ENCODE results near the gene TMC1.

TMC1 gene

DNA sequence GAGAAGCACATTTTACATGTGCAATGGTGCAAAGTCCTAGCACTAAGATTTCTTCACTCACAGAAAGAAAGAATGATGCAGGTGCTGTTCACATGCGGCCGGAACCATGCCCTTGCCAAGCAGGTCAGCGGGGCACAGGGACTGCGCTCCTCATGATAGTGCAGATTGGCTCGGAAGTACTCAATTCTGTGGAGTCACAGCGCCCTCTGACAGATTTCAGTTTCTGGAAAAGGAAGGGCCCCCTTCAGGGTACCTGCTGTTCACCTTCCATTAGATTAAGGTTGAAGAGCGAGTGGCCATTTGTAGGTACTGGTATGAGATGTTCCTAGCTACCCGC is 75.7 kb downstream of the TMC1 start:
- H3F3A ChIP-seq (ENCODE audit: low read depth): no peaks in the 10 kb centered on the region
- H2AFZ ChIP-seq (ENCODE audit: low read length): no peak overlapping the region
- no peaks in the 10 kb centered on the region for H3K79me2 ChIP-seq (ENCODE audit: insufficient read depth, low read length)
- H3K4me3 ChIP-seq (ENCODE audit: low read length, poor library complexity, severe bottlenecking): no peak overlapping the region
- no peaks in the 10 kb centered on the region for H3K9me3 ChIP-seq (ENCODE audit: insufficient read depth, low read depth, low read length)
- H4K20me1 ChIP-seq (ENCODE audit: insufficient read depth, low read length, poor library complexity, severe bottlenecking): no peaks in the 10 kb centered on the region
- H3K9me2 ChIP-seq (replicated peaks; ENCODE audit: low read depth, low read length): no peaks in the 10 kb centered on the region
- peak overlapping the region; percentile 46 for H3K4me2 ChIP-seq (ENCODE audit: low read depth, low read length, poor library complexity, severe bottlenecking)
- H3K9ac ChIP-seq (ENCODE audit: low read depth, low read length, poor library complexity, severe bottlenecking): no peak overlapping the region
- peaks cover 7% of the 10 kb centered on the region for H3K4me1 ChIP-seq (ENCODE audit: insufficient read depth, low read length, poor library complexity, severe bottlenecking)
- TF ChIP-seq, protein P1, sequence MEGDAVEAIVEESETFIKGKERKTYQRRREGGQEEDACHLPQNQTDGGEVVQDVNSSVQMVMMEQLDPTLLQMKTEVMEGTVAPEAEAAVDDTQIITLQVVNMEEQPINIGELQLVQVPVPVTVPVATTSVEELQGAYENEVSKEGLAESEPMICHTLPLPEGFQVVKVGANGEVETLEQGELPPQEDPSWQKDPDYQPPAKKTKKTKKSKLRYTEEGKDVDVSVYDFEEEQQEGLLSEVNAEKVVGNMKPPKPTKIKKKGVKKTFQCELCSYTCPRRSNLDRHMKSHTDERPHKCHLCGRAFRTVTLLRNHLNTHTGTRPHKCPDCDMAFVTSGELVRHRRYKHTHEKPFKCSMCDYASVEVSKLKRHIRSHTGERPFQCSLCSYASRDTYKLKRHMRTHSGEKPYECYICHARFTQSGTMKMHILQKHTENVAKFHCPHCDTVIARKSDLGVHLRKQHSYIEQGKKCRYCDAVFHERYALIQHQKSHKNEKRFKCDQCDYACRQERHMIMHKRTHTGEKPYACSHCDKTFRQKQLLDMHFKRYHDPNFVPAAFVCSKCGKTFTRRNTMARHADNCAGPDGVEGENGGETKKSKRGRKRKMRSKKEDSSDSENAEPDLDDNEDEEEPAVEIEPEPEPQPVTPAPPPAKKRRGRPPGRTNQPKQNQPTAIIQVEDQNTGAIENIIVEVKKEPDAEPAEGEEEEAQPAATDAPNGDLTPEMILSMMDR (conservative IDR thresholded peaks at IDR 0.05; ENCODE audit: low read length): peak; percentile 24; the same call in 1 of the 2 replicates
- TF ChIP-seq EZH2phosphoT487 (IDR thresholded peaks at IDR 0.05; ENCODE audit: borderline replicate concordance): no peak
- no peaks in the 10 kb centered on the region for H3K27me3 ChIP-seq (ENCODE audit: insufficient read depth, low read length, poor library complexity, severe bottlenecking)
- H3K36me3 ChIP-seq (ENCODE audit: insufficient read depth, low read length): no peaks in the 10 kb centered on the region

DNA sequence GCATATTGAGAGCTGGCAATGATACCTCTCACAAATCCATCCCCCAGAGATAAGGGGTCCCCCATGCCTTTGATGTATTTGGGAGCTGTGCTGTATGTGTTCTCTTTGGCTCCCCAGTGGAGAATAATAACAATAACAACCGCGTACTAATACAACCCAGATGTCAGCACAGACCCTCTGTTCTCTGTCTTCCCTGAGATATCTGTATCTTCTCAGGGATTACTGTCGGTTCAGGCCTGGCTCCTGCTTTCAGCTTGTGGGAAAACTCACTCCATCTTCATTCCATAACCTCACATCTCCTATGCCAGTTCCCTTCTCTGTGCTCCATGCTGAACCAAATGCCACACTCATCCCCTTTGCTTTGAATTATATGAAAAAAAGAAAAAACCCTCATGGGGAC is 76.2 kb downstream of the TMC1 start:
- Histone ChIP-seq H3K9me3 (ENCODE audit: insufficient read depth, low read depth, low read length) (no peaks in the 10 kb centered on the region), H3K27me3 (ENCODE audit: insufficient read depth, low read length, poor library complexity, severe bottlenecking) (no peaks in the 10 kb centered on the region), H3K9ac (ENCODE audit: low read depth, low read length, poor library complexity, severe bottlenecking) (no peak overlapping the region), H4K20me1 (ENCODE audit: insufficient read depth, low read length, poor library complexity, severe bottlenecking) (no peaks in the 10 kb centered on the region), H3K4me1 (ENCODE audit: insufficient read depth, low read length, poor library complexity, severe bottlenecking) (peaks cover 7% of the 10 kb centered on the region), H3K9me2 (replicated peaks; ENCODE audit: low read depth, low read length) (no peaks in the 10 kb centered on the region), H3F3A (ENCODE audit: low read depth) (no peaks in the 10 kb centered on the region), H2AFZ (ENCODE audit: low read length) (no peak overlapping the region), H3K4me2 (ENCODE audit: low read depth, low read length, poor library complexity, severe bottlenecking) (no peak overlapping the region), H3K36me3 (ENCODE audit: insufficient read depth, low read length) (no peaks in the 10 kb centered on the region), H3K79me2 (ENCODE audit: insufficient read depth, low read length) (no peaks in the 10 kb centered on the region), H3K4me3 (ENCODE audit: low read length, poor library complexity, severe bottlenecking) (no peak overlapping the region)
- TF ChIP-seq EZH2phosphoT487 (IDR thresholded peaks at IDR 0.05; ENCODE audit: borderline replicate concordance): no peak
- TF ChIP-seq, protein P1 (conservative IDR thresholded peaks at IDR 0.05; ENCODE audit: low read length): no peak

DNA sequence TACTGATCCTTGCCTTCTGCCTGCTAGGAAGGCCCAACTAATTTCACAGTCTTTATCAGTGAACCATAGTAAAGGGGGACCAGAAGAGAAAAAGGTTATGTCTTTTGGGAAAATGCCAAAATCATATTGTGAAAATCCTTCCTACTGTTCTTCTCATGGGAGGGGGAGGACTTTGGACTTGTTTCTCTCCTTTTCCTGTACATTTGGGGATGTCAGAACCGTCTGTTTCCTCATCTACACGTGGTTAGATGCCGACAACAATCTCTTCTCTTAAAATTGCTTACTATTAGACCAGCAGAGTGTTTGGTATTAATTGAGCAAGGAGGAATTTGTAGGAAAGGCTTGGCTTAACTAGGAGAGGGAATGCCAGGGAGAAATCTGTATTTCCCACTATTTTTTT is 77.2 kb downstream of the TMC1 start:
- Histone ChIP-seq H3F3A (ENCODE audit: low read depth) (no peaks in the 10 kb centered on the region), H3K9ac (ENCODE audit: low read depth, low read length, poor library complexity, severe bottlenecking) (no peak overlapping the region), H3K4me1 (ENCODE audit: insufficient read depth, low read length, poor library complexity, severe bottlenecking) (peaks cover 7% of the 10 kb centered on the region)

More for the DNA sequence above, 77.2 kb downstream of the TMC1 start:
- Histone ChIP-seq H3K4me3 (ENCODE audit: low read length, poor library complexity, severe bottlenecking) (no peak overlapping the region), H4K20me1 (ENCODE audit: insufficient read depth, low read length, poor library complexity, severe bottlenecking) (no peaks in the 10 kb centered on the region), H2AFZ (ENCODE audit: low read length) (no peak overlapping the region), H3K9me2 (replicated peaks; ENCODE audit: low read depth, low read length) (no peaks in the 10 kb centered on the region), H3K27me3 (ENCODE audit: insufficient read depth, low read length, poor library complexity, severe bottlenecking) (no peaks in the 10 kb centered on the region), H3K9me3 (ENCODE audit: insufficient read depth, low read depth, low read length) (no peaks in the 10 kb centered on the region), H3K79me2 (ENCODE audit: insufficient read depth, low read length) (no peaks in the 10 kb centered on the region), H3K36me3 (ENCODE audit: insufficient read depth, low read length) (no peaks in the 10 kb centered on the region), H3K4me2 (ENCODE audit: low read depth, low read length, poor library complexity, severe bottlenecking) (no peak overlapping the region)
- TF ChIP-seq EZH2phosphoT487 (IDR thresholded peaks at IDR 0.05; ENCODE audit: borderline replicate concordance): no peak
- TF ChIP-seq, protein P1 (conservative IDR thresholded peaks at IDR 0.05; ENCODE audit: low read length): no peak
